Astrocyte (in vitro differentiated cells and primary cell): ENCODE data around the gene SERPINA9. TPM values are rescaled to one million over a fixed set of nuclear protein-coding genes. Genes with fewer than 3 reads are reported as not detected.

Experiments used
- DNase-seq: peaks from one replicate; pipeline ENCODE4 v3.0.0-alpha.2; 2010; ENCODE audit warnings: low read depth
- FAIRE-seq: peaks from 2 replicates; lab custom pipeline; 2011; peaks lifted over from hg19 to GRCh38; lab: Jason Lieb, UNC
- H2AFZ ChIP-seq: 2 replicates; pipeline ENCODE4 v1.6.0; 2012; ENCODE audit warnings: low read depth, low read length, inconsistent platforms
- H3K27ac ChIP-seq: 2 replicates; pipeline ENCODE4 v1.5.1; 2011; ENCODE audit warnings: low read depth, low read length, inconsistent platforms
- H3K27me3 ChIP-seq: 2 replicates; pipeline ENCODE4 v1.6.0; 2011; ENCODE audit warnings: low read length, inconsistent platforms; ENCODE audit not compliant: insufficient read depth
- H3K36me3 ChIP-seq: 2 replicates; pipeline ENCODE4 v1.5.1; 2011; ENCODE audit warnings: low read length, inconsistent platforms; ENCODE audit not compliant: insufficient read depth
- H3K4me1 ChIP-seq: 2 replicates; pipeline ENCODE4 v1.5.1; 2011; ENCODE audit warnings: low read length, inconsistent platforms; ENCODE audit not compliant: insufficient read depth
- H3K4me2 ChIP-seq: 2 replicates; pipeline ENCODE4 v1.6.0; 2012; ENCODE audit warnings: low read length, inconsistent platforms
- H3K4me3 ChIP-seq: 2 replicates; pipeline ENCODE4 v1.5.1; 2011; ENCODE audit warnings: low read depth, mild to moderate bottlenecking, low read length, inconsistent platforms; ENCODE audit not compliant: insufficient read depth
- H3K79me2 ChIP-seq: 2 replicates; pipeline ENCODE4 v1.6.0; 2012; ENCODE audit warnings: mild to moderate bottlenecking, low read length, inconsistent platforms; ENCODE audit not compliant: insufficient read depth
- H3K9ac ChIP-seq: 2 replicates; pipeline ENCODE4 v1.6.0; 2012; ENCODE audit warnings: mild to moderate bottlenecking, low read length, inconsistent platforms
- H3K9me3 ChIP-seq: 2 replicates; pipeline ENCODE4 v1.5.1; 2012; ENCODE audit warnings: low read depth, mild to moderate bottlenecking, low read length, inconsistent platforms; ENCODE audit not compliant: insufficient read depth
- H4K20me1 ChIP-seq: 2 replicates; pipeline ENCODE4 v1.6.0; 2012; ENCODE audit warnings: low read length, inconsistent platforms; ENCODE audit not compliant: insufficient read depth
- H3K27ac Mint-ChIP-seq: one replicate; pipeline ENCODE4 v1.8.0; 2021; ENCODE audit warnings: mild to moderate bottlenecking, mixed read lengths; ENCODE audit not compliant: unreplicated experiment
- H3K27me3 Mint-ChIP-seq: one replicate; pipeline ENCODE4 v1.8.0; 2021; ENCODE audit warnings: low read depth, mixed read lengths; ENCODE audit not compliant: unreplicated experiment
- H3K36me3 Mint-ChIP-seq: one replicate; pipeline ENCODE4 v1.8.0; 2021; ENCODE audit warnings: low read depth, mixed read lengths; ENCODE audit not compliant: unreplicated experiment
- H3K4me1 Mint-ChIP-seq: one replicate; pipeline ENCODE4 v1.8.0; 2021; ENCODE audit warnings: low read depth, mixed read lengths; ENCODE audit not compliant: unreplicated experiment
- H3K4me3 Mint-ChIP-seq: one replicate; pipeline ENCODE4 v1.8.0; 2021; ENCODE audit warnings: mild to moderate bottlenecking, moderate library complexity, mixed read lengths; ENCODE audit not compliant: unreplicated experiment
- H3K9me3 Mint-ChIP-seq: one replicate; pipeline ENCODE4 v1.8.0; 2021; ENCODE audit warnings: mild to moderate bottlenecking, mixed read lengths; ENCODE audit not compliant: unreplicated experiment
- CTCF ChIP-seq: IDR thresholded peaks from 2 replicates; pipeline ENCODE4 v1.5.1; 2011; ENCODE audit warnings: low read depth, mild to moderate bottlenecking, inconsistent platforms, low read length, moderate library complexity; ENCODE audit not compliant: insufficient read depth
- EZH2 ChIP-seq: IDR thresholded peaks from 2 replicates; pipeline ENCODE4 v1.6.1; 2012; ENCODE audit warnings: mild to moderate bottlenecking, low read length, inconsistent platforms; ENCODE audit not compliant: insufficient read depth
- total RNA-seq: library from RNA; stranded (reverse); gene quantifications from 2 replicates; pipeline ENCODE4 v1.2.1, GENCODE V29; 2021

The SERPINA9 gene
- total RNA-seq, 1 donor from 2014 or later, result not detected

- no peak for DNase-seq
- Mint-ChIP-seq H3K4me1 (no peaks in the 10 kb centered on the region), H3K9me3 (peaks cover 11% of the 10 kb centered on the region), H3K27ac (no peak overlapping the region), H3K36me3 (no peaks in the 10 kb centered on the region), H3K4me3 (no peak overlapping the region), H3K27me3 (peaks cover 43% of the 10 kb centered on the region)
- Histone ChIP-seq H3K4me1 (peaks cover 25% of the 10 kb centered on the region), H3K4me3 (no peak overlapping the region), H3K9ac (no peak overlapping the region), H2AFZ (no peak overlapping the region), H4K20me1 (no peaks in the 10 kb centered on the region), H3K79me2 (no peaks in the 10 kb centered on the region), H3K9me3 (peaks cover 1% of the 10 kb centered on the region), H3K27ac (no peak overlapping the region), H3K4me2 (no peak overlapping the region), H3K27me3 (peaks cover 2% of the 10 kb centered on the region), H3K36me3 (no peaks in the 10 kb centered on the region)
- no peak for TF ChIP-seq CTCF
- TF ChIP-seq EZH2, result no peak
- no peak for FAIRE-seq
Measured at GRCh38 chr14:94471045-94471444, 5.0 kb downstream of the SERPINA9 start.

- H3K4me2 ChIP-seq, result no peak overlapping the region
- no peaks in the 10 kb centered on the region for H3K79me2 ChIP-seq
- peaks cover 7% of the 10 kb centered on the region for H3K9me3 ChIP-seq
- FAIRE-seq (no peak), DNase-seq (no peak)
- H3K9ac ChIP-seq, result no peak overlapping the region
- no peaks in the 10 kb centered on the region for H4K20me1 ChIP-seq
- H3K4me3 Mint-ChIP-seq, result no peak overlapping the region
- peaks cover 18% of the 10 kb centered on the region for H3K4me1 ChIP-seq
- no peaks in the 10 kb centered on the region for H3K36me3 ChIP-seq
- H3K27ac ChIP-seq, result no peak overlapping the region
- H3K4me1 Mint-ChIP-seq, result no peaks in the 10 kb centered on the region
- H3K36me3 Mint-ChIP-seq, result no peaks in the 10 kb centered on the region
- peaks cover 46% of the 10 kb centered on the region for H3K27me3 Mint-ChIP-seq
- no peak overlapping the region for H3K4me3 ChIP-seq
- TF ChIP-seq EZH2 (no peak), CTCF (no peak)
- H3K27ac Mint-ChIP-seq, result no peak overlapping the region
- no peak overlapping the region for H2AFZ ChIP-seq
- H3K27me3 ChIP-seq, result peaks cover 2% of the 10 kb centered on the region
- H3K9me3 Mint-ChIP-seq, result peaks cover 15% of the 10 kb centered on the region
Measured at GRCh38 chr14:94470311-94470710, 5.7 kb downstream of the SERPINA9 start.

- TF ChIP-seq EZH2 (no peak), CTCF (no peak)
- H3K27ac ChIP-seq, result no peak overlapping the region
- Mint-ChIP-seq H3K4me3 (no peak overlapping the region), H3K36me3 (no peaks in the 10 kb centered on the region), H3K27me3 (peaks cover 48% of the 10 kb centered on the region), H3K9me3 (peaks cover 17% of the 10 kb centered on the region), H3K27ac (peak overlapping the region; percentile 35), H3K4me1 (no peaks in the 10 kb centered on the region)
- no peak overlapping the region for H3K4me3 ChIP-seq
- no peak overlapping the region for H3K4me2 ChIP-seq
- FAIRE-seq (no peak), DNase-seq (no peak)
- peaks cover 7% of the 10 kb centered on the region for H3K4me1 ChIP-seq
- no peaks in the 10 kb centered on the region for H3K36me3 ChIP-seq
- H3K9me3 ChIP-seq, result peaks cover 14% of the 10 kb centered on the region
- no peaks in the 10 kb centered on the region for H3K79me2 ChIP-seq
- H3K9ac ChIP-seq, result no peak overlapping the region
- H2AFZ ChIP-seq, result no peak overlapping the region
- peaks cover 2% of the 10 kb centered on the region for H3K27me3 ChIP-seq
- no peaks in the 10 kb centered on the region for H4K20me1 ChIP-seq
Measured at GRCh38 chr14:94469261-94469660, 6.7 kb downstream of the SERPINA9 start.
